ENCODE data around the gene TSPAN2. TPM values are rescaled to one million over a fixed set of nuclear protein-coding genes. Genes with fewer than 3 reads are reported as not detected.

Gene TSPAN2
- total and polyA plus RNA-seq, 2 donors, result 3.2 to 4.5 TPM

DNA sequence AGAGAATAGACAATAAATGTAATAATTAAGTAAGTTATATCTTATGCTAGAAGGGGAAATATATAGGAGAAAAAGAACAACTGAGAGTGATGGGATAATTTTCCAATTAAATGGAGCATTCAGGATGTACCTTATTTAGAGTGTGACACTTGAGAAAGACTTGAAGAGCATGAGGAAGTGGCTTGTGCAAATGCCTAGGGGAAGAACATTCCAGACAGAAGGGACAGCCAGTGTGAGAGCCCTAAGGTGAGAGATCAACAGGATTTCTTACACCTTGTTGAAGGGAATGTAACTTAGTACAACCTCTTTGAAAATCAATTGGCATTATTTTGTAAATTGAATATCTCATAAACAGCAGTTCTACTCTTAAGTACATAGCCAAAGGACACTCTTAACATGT lies 28.8 kb upstream of the TSPAN2 start:
- no peaks in the 10 kb centered on the region for H3K36me3 ChIP-seq (ENCODE audit: control insufficient read depth in 2 of 2, insufficient read depth in 2 of 2, low read length in 1 of 2)

DNA sequence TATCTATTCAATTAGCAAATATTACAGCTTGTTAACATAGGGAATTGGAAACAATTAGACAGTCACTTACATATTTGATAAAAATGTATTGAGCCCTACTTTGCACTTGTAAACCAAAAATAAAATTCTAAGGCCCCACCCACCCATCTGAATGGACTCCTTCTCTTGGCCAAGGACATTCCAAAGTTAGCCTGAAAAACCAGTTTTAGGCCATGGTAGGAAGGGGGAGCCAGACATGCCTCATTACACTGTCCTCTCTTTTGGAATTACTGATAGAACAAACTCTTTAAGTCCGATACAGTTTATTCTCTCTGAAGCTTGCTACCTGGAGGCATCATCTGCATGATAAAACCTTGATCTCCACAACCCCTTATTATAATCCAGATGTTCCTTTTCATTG lies 28.0 kb upstream of the TSPAN2 start:
- WGBS, result 91% methylated on average over 1 of the region's 1 CpG
- Histone ChIP-seq H3K4me1 (ENCODE audit: control insufficient read depth in 2 of 2, insufficient read depth in 2 of 2, low read length in 2 of 2) (no peaks in the 10 kb centered on the region), H3K27me3 (ENCODE audit: control insufficient read depth in 2 of 2, insufficient read depth in 1 of 2, low read length in 1 of 2) (no peaks in the 10 kb centered on the region), H3K9me3 (ENCODE audit: control insufficient read depth in 2 of 2, insufficient read depth in 1 of 2, low read length in 1 of 2) (no peaks in the 10 kb centered on the region), H3K36me3 (ENCODE audit: control insufficient read depth in 2 of 2, insufficient read depth in 2 of 2, low read length in 1 of 2) (no peaks in the 10 kb centered on the region), H3K27ac (ENCODE audit: low read depth in 1 of 2, low read length in 1 of 2) (no peak overlapping the region), H3K4me3 (ENCODE audit: low read length in 2 of 2) (no peak overlapping the region)
- DNase-seq (ENCODE audit: low read depth in 6 of 9, low spot score in 9 of 9), result no peak

More for the DNA sequence above, 28.8 kb upstream of the TSPAN2 start:
- Histone ChIP-seq H3K4me1 (ENCODE audit: control insufficient read depth in 2 of 2, insufficient read depth in 2 of 2, low read length in 2 of 2) (no peaks in the 10 kb centered on the region), H3K27me3 (ENCODE audit: control insufficient read depth in 2 of 2, insufficient read depth in 1 of 2, low read length in 1 of 2) (no peaks in the 10 kb centered on the region), H3K4me3 (ENCODE audit: low read length in 2 of 2) (no peak overlapping the region), H3K9me3 (ENCODE audit: control insufficient read depth in 2 of 2, insufficient read depth in 1 of 2, low read length in 1 of 2) (no peaks in the 10 kb centered on the region), H3K27ac (ENCODE audit: low read depth in 1 of 2, low read length in 1 of 2) (no peak overlapping the region)
- no peak for DNase-seq (ENCODE audit: low read depth in 6 of 9, low spot score in 9 of 9)

GRCh38 chr1:115116512-115116911 lies 27.2 kb upstream of the TSPAN2 start:
- no peak for DNase-seq (ENCODE audit: low read depth in 6 of 9, low spot score in 9 of 9)
- H3K4me1 ChIP-seq (ENCODE audit: control insufficient read depth in 2 of 2, insufficient read depth in 2 of 2, low read length in 2 of 2), result no peaks in the 10 kb centered on the region
- no peaks in the 10 kb centered on the region for H3K36me3 ChIP-seq (ENCODE audit: control insufficient read depth in 2 of 2, insufficient read depth in 2 of 2, low read length in 1 of 2)
- 93% methylated on average over 5 of the region's 5 CpGs for WGBS
- no peaks in the 10 kb centered on the region for H3K27me3 ChIP-seq (ENCODE audit: control insufficient read depth in 2 of 2, insufficient read depth in 1 of 2, low read length in 1 of 2)
- no peaks in the 10 kb centered on the region for H3K9me3 ChIP-seq (ENCODE audit: control insufficient read depth in 2 of 2, insufficient read depth in 1 of 2, low read length in 1 of 2)
- no peak overlapping the region for H3K4me3 ChIP-seq (ENCODE audit: low read length in 2 of 2)
- no peak overlapping the region for H3K27ac ChIP-seq (ENCODE audit: low read depth in 1 of 2, low read length in 1 of 2)

DNA sequence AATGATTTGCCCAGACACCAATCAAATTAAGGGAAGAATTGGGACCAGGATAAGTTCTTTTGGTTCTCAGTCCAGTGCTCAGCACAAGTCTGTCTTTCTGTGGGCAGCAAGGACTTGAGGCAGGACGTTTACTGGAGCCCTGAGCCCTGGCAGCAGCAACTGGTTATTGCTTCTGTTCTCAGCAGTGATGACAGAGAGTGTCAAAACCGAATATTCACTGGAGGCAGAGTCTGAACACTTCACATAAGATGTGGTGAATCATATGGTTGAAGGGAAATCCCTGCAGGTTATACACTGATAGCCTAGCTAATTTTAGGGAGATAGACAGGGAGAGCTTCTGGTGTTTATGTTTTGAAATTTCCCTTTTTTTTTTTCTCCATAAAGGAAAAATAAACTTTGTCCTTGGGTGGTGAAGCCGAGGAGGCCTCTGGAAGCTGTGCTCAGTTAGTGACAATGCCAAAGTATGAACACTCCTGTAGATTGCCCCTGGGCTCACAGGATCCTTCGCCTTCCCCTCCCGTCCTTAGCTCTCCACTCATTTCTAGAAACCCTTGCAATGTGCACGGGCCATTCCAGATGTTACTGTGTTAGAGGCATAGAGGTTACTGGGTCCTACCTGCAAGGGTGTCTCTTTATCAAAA lies 26.3 kb upstream of the TSPAN2 start:
- no peaks in the 10 kb centered on the region for H3K36me3 ChIP-seq (ENCODE audit: control insufficient read depth in 2 of 2, insufficient read depth in 2 of 2, low read length in 1 of 2)
- 94% methylated on average over 6 of the region's 6 CpGs for WGBS
- no peaks in the 10 kb centered on the region for H3K9me3 ChIP-seq (ENCODE audit: control insufficient read depth in 2 of 2, insufficient read depth in 1 of 2, low read length in 1 of 2)
- H3K4me1 ChIP-seq (ENCODE audit: control insufficient read depth in 2 of 2, insufficient read depth in 2 of 2, low read length in 2 of 2), result no peaks in the 10 kb centered on the region
- DNase-seq (ENCODE audit: low read depth in 6 of 9, low spot score in 9 of 9), result no peak
- no peak overlapping the region for H3K4me3 ChIP-seq (ENCODE audit: low read length in 2 of 2)
- H3K27ac ChIP-seq (ENCODE audit: low read depth in 1 of 2, low read length in 1 of 2), result no peak overlapping the region
- no peaks in the 10 kb centered on the region for H3K27me3 ChIP-seq (ENCODE audit: control insufficient read depth in 2 of 2, insufficient read depth in 1 of 2, low read length in 1 of 2)

- H3K27me3 ChIP-seq (ENCODE audit: control insufficient read depth in 2 of 2, insufficient read depth in 1 of 2, low read length in 1 of 2), result no peaks in the 10 kb centered on the region
- no peak overlapping the region for H3K4me3 ChIP-seq (ENCODE audit: low read length in 2 of 2)
- peaks cover 0 to 2% of the 10 kb centered on the region in 2 donors for H3K9me3 ChIP-seq (ENCODE audit: control insufficient read depth in 2 of 2, insufficient read depth in 1 of 2, low read length in 1 of 2)
- no peak overlapping the region for H3K27ac ChIP-seq (ENCODE audit: low read depth in 1 of 2, low read length in 1 of 2)
- 30% methylated on average over 3 of the region's 3 CpGs for WGBS
- DNase-seq (ENCODE audit: low read depth in 6 of 9, low spot score in 9 of 9), result no peak
- H3K36me3 ChIP-seq (ENCODE audit: control insufficient read depth in 2 of 2, insufficient read depth in 2 of 2, low read length in 1 of 2), result no peaks in the 10 kb centered on the region
- H3K4me1 ChIP-seq (ENCODE audit: control insufficient read depth in 2 of 2, insufficient read depth in 2 of 2, low read length in 2 of 2), result no peaks in the 10 kb centered on the region
Measured at GRCh38 chr1:115114308-115114707, 25.0 kb upstream of the TSPAN2 start.

DNA sequence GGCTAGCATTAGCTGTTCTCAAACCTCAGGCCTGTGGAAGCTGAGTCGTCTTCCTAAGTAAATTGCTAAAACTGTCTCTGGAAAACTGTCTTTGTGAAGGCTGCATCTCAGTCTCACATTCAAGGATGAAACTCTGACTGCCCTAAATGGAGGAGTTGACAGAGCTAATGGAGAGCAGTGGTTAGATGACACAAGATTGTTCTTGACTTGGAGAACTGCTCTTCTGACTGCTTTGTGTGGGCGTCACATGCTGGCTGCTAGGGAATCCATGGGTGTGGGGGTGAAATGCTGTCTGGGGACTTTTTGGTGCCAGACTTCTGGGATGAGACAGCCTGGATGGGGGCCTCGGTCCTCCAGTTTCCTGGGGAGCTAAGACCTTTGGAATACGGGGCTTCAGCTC lies 24.5 kb upstream of the TSPAN2 start:
- Histone ChIP-seq H3K9me3 (ENCODE audit: control insufficient read depth in 2 of 2, insufficient read depth in 1 of 2, low read length in 1 of 2) (peaks cover 0 to 3% of the 10 kb centered on the region in 2 donors), H3K27me3 (ENCODE audit: control insufficient read depth in 2 of 2, insufficient read depth in 1 of 2, low read length in 1 of 2) (no peaks in the 10 kb centered on the region), H3K27ac (ENCODE audit: low read depth in 1 of 2, low read length in 1 of 2) (no peak overlapping the region), H3K36me3 (ENCODE audit: control insufficient read depth in 2 of 2, insufficient read depth in 2 of 2, low read length in 1 of 2) (no peaks in the 10 kb centered on the region), H3K4me3 (ENCODE audit: low read length in 2 of 2) (no peak overlapping the region), H3K4me1 (ENCODE audit: control insufficient read depth in 2 of 2, insufficient read depth in 2 of 2, low read length in 2 of 2) (no peaks in the 10 kb centered on the region)
- 97% methylated on average over 4 of the region's 4 CpGs for WGBS
- DNase-seq (ENCODE audit: low read depth in 6 of 9, low spot score in 9 of 9), result no peak

DNA sequence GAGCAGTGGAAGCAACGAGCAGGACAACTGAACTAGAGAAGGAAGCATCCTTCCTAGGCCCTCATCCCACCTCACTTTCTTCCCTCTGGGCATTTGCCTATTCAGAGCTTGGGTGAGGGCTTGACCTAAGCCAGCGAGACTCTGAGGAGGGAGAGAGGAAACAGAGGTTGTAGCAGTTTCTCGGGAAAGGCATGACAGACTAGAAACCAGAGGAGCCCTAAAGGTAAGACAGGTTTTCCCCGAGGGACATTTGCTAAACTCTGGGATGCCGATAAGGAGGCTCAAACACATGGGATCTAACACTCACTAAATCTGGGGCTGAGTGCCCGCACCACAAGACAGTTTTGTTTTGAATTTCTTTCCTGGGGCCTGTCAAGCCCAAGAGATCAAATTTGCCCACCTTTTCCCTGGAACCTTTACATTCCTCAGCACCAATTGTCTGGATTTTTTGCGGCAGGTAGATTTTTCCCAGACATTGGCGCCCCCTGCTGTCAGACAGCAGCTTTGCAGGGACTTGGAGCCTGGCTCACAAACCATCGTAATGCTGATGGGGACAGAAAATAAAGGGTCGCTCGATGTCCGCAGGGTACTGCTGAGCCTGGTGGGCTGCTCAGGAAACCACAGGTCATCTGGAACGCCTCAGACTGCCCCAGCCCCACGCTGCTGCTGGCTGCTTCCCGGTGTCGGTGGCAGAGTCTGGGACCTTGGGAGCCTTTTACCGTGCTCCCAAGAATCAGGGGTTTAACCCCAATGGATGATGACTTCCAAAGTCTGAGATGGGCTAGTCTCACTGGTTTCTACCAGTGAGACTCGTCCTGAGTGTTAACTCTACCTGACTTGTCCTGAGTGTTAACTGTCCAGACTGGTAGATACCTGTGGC lies 23.4 kb upstream of the TSPAN2 start:
- peaks cover 0 to 3% of the 10 kb centered on the region in 2 donors for H3K9me3 ChIP-seq (ENCODE audit: control insufficient read depth in 2 of 2, insufficient read depth in 1 of 2, low read length in 1 of 2)
- no peak overlapping the region for H3K27ac ChIP-seq (ENCODE audit: low read depth in 1 of 2, low read length in 1 of 2)
- H3K4me1 ChIP-seq (ENCODE audit: control insufficient read depth in 2 of 2, insufficient read depth in 2 of 2, low read length in 2 of 2), result no peaks in the 10 kb centered on the region
- no peaks in the 10 kb centered on the region for H3K27me3 ChIP-seq (ENCODE audit: control insufficient read depth in 2 of 2, insufficient read depth in 1 of 2, low read length in 1 of 2)
- H3K4me3 ChIP-seq (ENCODE audit: low read length in 2 of 2), result no peak overlapping the region
- peak in 3 of 9 donors; percentile 22 to 51 (median 45) for DNase-seq (ENCODE audit: low read depth in 6 of 9, low spot score in 9 of 9)
- H3K36me3 ChIP-seq (ENCODE audit: control insufficient read depth in 2 of 2, insufficient read depth in 2 of 2, low read length in 1 of 2), result no peaks in the 10 kb centered on the region
- 36% methylated on average over 18 of the region's 18 CpGs for WGBS

DNA sequence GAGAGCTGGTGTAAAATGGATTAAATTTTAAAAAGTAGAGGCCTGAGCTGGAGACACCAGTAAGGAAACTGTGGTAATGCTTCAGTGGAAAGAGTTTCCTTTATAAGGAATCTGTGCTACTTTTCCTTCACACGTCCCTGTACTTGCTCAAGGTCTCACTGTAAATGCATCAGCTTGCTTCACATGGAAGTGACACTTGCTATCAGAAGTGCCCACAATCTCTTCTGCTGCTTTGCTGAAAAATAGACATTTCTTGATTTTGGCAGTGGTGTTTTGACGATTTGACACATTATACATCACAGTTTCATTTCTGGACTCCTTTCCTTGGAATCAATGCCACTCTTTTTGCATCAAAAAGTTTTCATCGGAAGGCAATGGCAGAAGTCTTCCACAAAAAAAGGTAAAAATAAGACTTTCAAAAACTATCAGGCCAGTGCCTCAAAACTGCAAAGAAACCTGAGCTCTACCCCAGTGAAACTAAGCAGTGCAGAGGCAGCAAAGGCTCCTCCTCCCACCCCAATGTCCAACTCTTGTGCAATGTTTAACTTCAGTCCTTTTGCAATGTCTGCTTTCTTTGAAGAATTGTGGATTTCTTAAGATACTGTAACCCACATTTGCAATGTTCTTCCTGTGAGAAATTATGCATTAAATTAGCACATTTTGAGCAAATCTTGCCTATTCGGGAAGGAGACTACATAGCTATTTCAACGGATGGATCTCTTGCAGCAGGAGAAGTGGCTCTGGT lies 18.4 kb upstream of the TSPAN2 start:
- Histone ChIP-seq H3K27ac (ENCODE audit: low read depth in 1 of 2, low read length in 1 of 2) (no peak overlapping the region), H3K27me3 (ENCODE audit: control insufficient read depth in 2 of 2, insufficient read depth in 1 of 2, low read length in 1 of 2) (no peaks in the 10 kb centered on the region), H3K4me3 (ENCODE audit: low read length in 2 of 2) (no peak overlapping the region), H3K9me3 (ENCODE audit: control insufficient read depth in 2 of 2, insufficient read depth in 1 of 2, low read length in 1 of 2) (peaks cover 0 to 3% of the 10 kb centered on the region in 2 donors), H3K4me1 (ENCODE audit: control insufficient read depth in 2 of 2, insufficient read depth in 2 of 2, low read length in 2 of 2) (no peaks in the 10 kb centered on the region), H3K36me3 (ENCODE audit: control insufficient read depth in 2 of 2, insufficient read depth in 2 of 2, low read length in 1 of 2) (no peaks in the 10 kb centered on the region)
- no peak for DNase-seq (ENCODE audit: low read depth in 6 of 9, low spot score in 9 of 9)
- WGBS, result 92% methylated on average over 5 of the region's 5 CpGs

DNA sequence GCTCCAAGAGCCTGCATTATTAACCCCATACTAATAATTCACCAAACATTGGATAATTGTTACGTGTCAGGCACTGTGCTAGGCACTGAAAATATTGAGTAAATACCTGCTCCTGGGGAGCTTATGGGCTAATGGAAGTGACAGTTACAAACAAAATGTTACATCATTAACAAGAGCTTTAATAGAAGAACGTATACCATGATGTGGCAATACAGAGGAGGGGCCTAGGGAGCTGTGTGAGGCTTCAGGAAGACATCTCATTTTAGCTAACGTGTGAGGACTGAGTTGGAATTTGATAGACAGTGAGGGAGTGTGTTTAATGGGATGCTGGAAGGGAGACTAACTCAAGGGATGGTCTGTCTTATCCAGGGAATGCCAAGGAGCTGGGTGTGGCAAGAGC lies 16.5 kb upstream of the TSPAN2 start:
- H3K4me3 ChIP-seq (ENCODE audit: low read length in 2 of 2), result no peak overlapping the region
- H3K27me3 ChIP-seq (ENCODE audit: control insufficient read depth in 2 of 2, insufficient read depth in 1 of 2, low read length in 1 of 2), result no peaks in the 10 kb centered on the region
- H3K36me3 ChIP-seq (ENCODE audit: control insufficient read depth in 2 of 2, insufficient read depth in 2 of 2, low read length in 1 of 2), result no peaks in the 10 kb centered on the region
- no peak for DNase-seq (ENCODE audit: low read depth in 6 of 9, low spot score in 9 of 9)
- H3K27ac ChIP-seq (ENCODE audit: low read depth in 1 of 2, low read length in 1 of 2), result no peak overlapping the region
- peaks cover 0 to 3% of the 10 kb centered on the region in 2 donors for H3K9me3 ChIP-seq (ENCODE audit: control insufficient read depth in 2 of 2, insufficient read depth in 1 of 2, low read length in 1 of 2)
- no peaks in the 10 kb centered on the region for H3K4me1 ChIP-seq (ENCODE audit: control insufficient read depth in 2 of 2, insufficient read depth in 2 of 2, low read length in 2 of 2)
- 93% methylated on average over 3 of the region's 3 CpGs for WGBS
